ENCODE data around the gene BICRA. TPM values are rescaled to one million over a fixed set of nuclear protein-coding genes. Genes with fewer than 3 reads are reported as not detected.

BICRA gene
- total RNA-seq, 1 donor from 2014 or later: 5.2 TPM

- Histone ChIP-seq H3K9me3 (no peaks in the 10 kb centered on the region), H3K36me3 (peaks cover 0 to 12% of the 10 kb centered on the region in 2 donors), H3K4me1 (no peaks in the 10 kb centered on the region), H3K27ac (no peak overlapping the region), H3K27me3 (no peaks in the 10 kb centered on the region), H3K4me3 (no peak overlapping the region)
- TF ChIP-seq POLR2A (IDR thresholded peaks at IDR 0.05): no peak
- no peak for TF ChIP-seq POLR2AphosphoS5 (IDR thresholded peaks at IDR 0.05; ENCODE audit: insufficient read depth in 1 of 2, low read depth in 1 of 2)
- TF ChIP-seq CTCF (IDR thresholded peaks at IDR 0.05): no peak
- no peak for DNase-seq (ENCODE audit: extremely low spot score in 2 of 2)
- intact Hi-C loops (cut with DNase I): loop anchor here (10.0 kb wide), 1 partner anchor 99 kb away; no protein-coding TSS in a partner anchor
Observed at GRCh38 chr19:47693489-47693888, 84.6 kb downstream of the BICRA start.

- intact Hi-C loops (cut with DNase I): loop anchor here (10.0 kb wide), 1 partner anchor 99 kb away; no protein-coding TSS in a partner anchor
- Histone ChIP-seq H3K27me3 (no peaks in the 10 kb centered on the region), H3K4me1 (no peaks in the 10 kb centered on the region), H3K36me3 (peaks cover 0 to 16% of the 10 kb centered on the region in 2 donors), H3K27ac (no peak overlapping the region), H3K9me3 (no peaks in the 10 kb centered on the region), H3K4me3 (no peak overlapping the region)
- no peak for TF ChIP-seq CTCF (IDR thresholded peaks at IDR 0.05)
- no peak for TF ChIP-seq POLR2A (IDR thresholded peaks at IDR 0.05)
- no peak for TF ChIP-seq POLR2AphosphoS5 (IDR thresholded peaks at IDR 0.05; ENCODE audit: insufficient read depth in 1 of 2, low read depth in 1 of 2)
- no peak for DNase-seq (ENCODE audit: extremely low spot score in 2 of 2)
Observed at GRCh38 chr19:47693903-47694302, 85.0 kb downstream of the BICRA start.

- Histone ChIP-seq H3K36me3 (peaks cover 0 to 22% of the 10 kb centered on the region in 2 donors), H3K4me1 (no peaks in the 10 kb centered on the region), H3K27ac (no peak overlapping the region), H3K4me3 (no peak overlapping the region), H3K27me3 (no peaks in the 10 kb centered on the region), H3K9me3 (no peaks in the 10 kb centered on the region)
- intact Hi-C loops (cut with DNase I): loop anchor here (5.0 to 10.0 kb wide), 2 partner anchors 100 to 257 kb away; no protein-coding TSS in a partner anchor
- no peak for TF ChIP-seq POLR2A (IDR thresholded peaks at IDR 0.05)
- TF ChIP-seq CTCF (IDR thresholded peaks at IDR 0.05): no peak
- TF ChIP-seq POLR2AphosphoS5 (IDR thresholded peaks at IDR 0.05; ENCODE audit: insufficient read depth in 1 of 2, low read depth in 1 of 2): no peak
- DNase-seq (ENCODE audit: extremely low spot score in 2 of 2): no peak
Observed at GRCh38 chr19:47694466-47695273, 85.7 kb downstream of the BICRA start.

GRCh38 chr19:47695533-47696262, 86.8 kb downstream of the BICRA start:
- H3K27me3 ChIP-seq: no peaks in the 10 kb centered on the region
- H3K4me1 ChIP-seq: no peaks in the 10 kb centered on the region
- no peak overlapping the region for H3K27ac ChIP-seq
- H3K4me3 ChIP-seq: no peak overlapping the region
- intact Hi-C loops (cut with DNase I): loop anchor here (5.0 to 10.0 kb wide), 2 partner anchors 101 to 258 kb away; no protein-coding TSS in a partner anchor
- no peak for DNase-seq (ENCODE audit: extremely low spot score in 2 of 2)
- TF ChIP-seq CTCF (IDR thresholded peaks at IDR 0.05) (no peak), POLR2AphosphoS5 (IDR thresholded peaks at IDR 0.05; ENCODE audit: insufficient read depth in 1 of 2, low read depth in 1 of 2) (no peak), POLR2A (IDR thresholded peaks at IDR 0.05) (no peak)
- peaks cover 0 to 28% of the 10 kb centered on the region in 2 donors for H3K36me3 ChIP-seq
- H3K9me3 ChIP-seq: no peaks in the 10 kb centered on the region

All from vagina (tissue), 2 donors.